ENCODE measurements around the gene ADGRE1.

DNA sequence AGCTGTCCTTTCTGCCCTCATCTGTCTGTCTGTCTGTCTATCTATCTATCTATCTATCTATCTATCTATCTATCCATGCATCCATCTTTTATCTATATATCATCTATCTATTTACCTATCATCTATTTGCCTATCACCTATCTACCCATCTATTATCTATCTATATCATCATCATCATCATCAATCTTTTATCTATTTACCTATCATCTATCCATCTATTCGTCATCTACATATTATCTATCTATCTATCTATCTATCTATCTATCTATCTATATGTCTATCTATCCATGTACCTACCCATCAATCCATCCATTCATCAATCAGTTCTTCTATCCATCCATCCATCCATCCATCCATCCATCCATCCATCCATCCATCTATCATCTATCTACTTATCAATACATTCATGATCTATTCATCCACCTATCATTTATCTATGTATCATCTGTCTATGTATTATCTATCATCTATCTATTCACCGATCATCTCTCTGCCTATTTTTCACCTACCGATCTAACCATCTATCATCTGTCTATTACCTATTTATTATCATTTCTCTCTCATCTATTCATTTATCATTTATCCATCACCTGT, 49.2 kb upstream of the ADGRE1 start:
- TF ChIP-seq POLR2A (IDR thresholded peaks at IDR 0.05; ENCODE audit: low read depth) (no peak), POLR2AphosphoS5 (IDR thresholded peaks at IDR 0.05) (no peak)
- TF ChIP-seq, protein P1, sequence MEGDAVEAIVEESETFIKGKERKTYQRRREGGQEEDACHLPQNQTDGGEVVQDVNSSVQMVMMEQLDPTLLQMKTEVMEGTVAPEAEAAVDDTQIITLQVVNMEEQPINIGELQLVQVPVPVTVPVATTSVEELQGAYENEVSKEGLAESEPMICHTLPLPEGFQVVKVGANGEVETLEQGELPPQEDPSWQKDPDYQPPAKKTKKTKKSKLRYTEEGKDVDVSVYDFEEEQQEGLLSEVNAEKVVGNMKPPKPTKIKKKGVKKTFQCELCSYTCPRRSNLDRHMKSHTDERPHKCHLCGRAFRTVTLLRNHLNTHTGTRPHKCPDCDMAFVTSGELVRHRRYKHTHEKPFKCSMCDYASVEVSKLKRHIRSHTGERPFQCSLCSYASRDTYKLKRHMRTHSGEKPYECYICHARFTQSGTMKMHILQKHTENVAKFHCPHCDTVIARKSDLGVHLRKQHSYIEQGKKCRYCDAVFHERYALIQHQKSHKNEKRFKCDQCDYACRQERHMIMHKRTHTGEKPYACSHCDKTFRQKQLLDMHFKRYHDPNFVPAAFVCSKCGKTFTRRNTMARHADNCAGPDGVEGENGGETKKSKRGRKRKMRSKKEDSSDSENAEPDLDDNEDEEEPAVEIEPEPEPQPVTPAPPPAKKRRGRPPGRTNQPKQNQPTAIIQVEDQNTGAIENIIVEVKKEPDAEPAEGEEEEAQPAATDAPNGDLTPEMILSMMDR (IDR thresholded peaks at IDR 0.05): no peak

Data from esophagus muscularis mucosa (tissue), 3 donors.